ENCODE data around the gene STIM2. TPM values are rescaled to one million over a fixed set of nuclear protein-coding genes. Genes with fewer than 3 reads are reported as not detected.
"Not testable (repeated sequence)": the region's sequence is repeated elsewhere in the genome, so short reads cannot be mapped to it uniquely, and the experiment has no call there.

The STIM2 gene
- total RNA-seq, 1 donor from 2014 or later: 13.6 TPM

GRCh38 chr4:27035127-27035526, 174.5 kb downstream of the STIM2 start:
- not testable (repeated sequence) for DNase-seq (ENCODE audit: low read depth in 2 of 2)

GRCh38 chr4:27040356-27040755, 179.7 kb downstream of the STIM2 start:
- DNase-seq (ENCODE audit: low read depth in 2 of 2): no peak

GRCh38 chr4:27042411-27042810, 181.8 kb downstream of the STIM2 start:
- no peak for DNase-seq (ENCODE audit: low read depth in 2 of 2)

GRCh38 chr4:27043200-27043599, 182.6 kb downstream of the STIM2 start:
- DNase-seq (ENCODE audit: low read depth in 2 of 2): no peak

- no peak for DNase-seq (ENCODE audit: low read depth in 2 of 2)
These were observed 186.2 kb downstream of the STIM2 start for GRCh38 chr4:27046851-27047250.

- DNase-seq (ENCODE audit: low read depth in 2 of 2): peak; percentile 1 to 18
These were observed 188.0 kb downstream of the STIM2 start for GRCh38 chr4:27048429-27049238.

- no peak for DNase-seq (ENCODE audit: low read depth in 2 of 2)
These were observed 188.7 kb downstream of the STIM2 start for GRCh38 chr4:27049239-27049829.

- no peak for DNase-seq (ENCODE audit: low read depth in 2 of 2)
These were observed 190.1 kb downstream of the STIM2 start for GRCh38 chr4:27050731-27051130.

- no peak for DNase-seq (ENCODE audit: low read depth in 2 of 2)
These were observed 194.7 kb downstream of the STIM2 start for GRCh38 chr4:27055221-27055760.

- no peak for DNase-seq (ENCODE audit: low read depth in 2 of 2)
These were observed 195.6 kb downstream of the STIM2 start for GRCh38 chr4:27056281-27056680.

- no peak for DNase-seq (ENCODE audit: low read depth in 2 of 2)
These were observed 196.4 kb downstream of the STIM2 start for GRCh38 chr4:27057053-27057452.

- DNase-seq (ENCODE audit: low read depth in 2 of 2): no peak
These were observed 197.0 kb downstream of the STIM2 start for GRCh38 chr4:27057662-27058061.

- no peak for DNase-seq (ENCODE audit: low read depth in 2 of 2)
These were observed 198.3 kb downstream of the STIM2 start for GRCh38 chr4:27058819-27059406.

GRCh38 chr4:27059446-27059845, 198.8 kb downstream of the STIM2 start:
- DNase-seq (ENCODE audit: low read depth in 2 of 2): no peak

GRCh38 chr4:27062256-27062655, 201.6 kb downstream of the STIM2 start:
- no peak for DNase-seq (ENCODE audit: low read depth in 2 of 2)

- DNase-seq (ENCODE audit: low read depth in 2 of 2): no peak
These were observed 205.9 kb downstream of the STIM2 start for GRCh38 chr4:27066591-27066990.

- no peak for DNase-seq (ENCODE audit: low read depth in 2 of 2)
These were observed 207.7 kb downstream of the STIM2 start for GRCh38 chr4:27068151-27068867.
